Stimulated activated CD8-positive, alpha-beta memory T cell treated with anti-CD3 and anti-CD28 coated beads, Interleukin-2, amount 100 ng/mL, for 1 hour (primary cell): Measurements from ENCODE around the gene PRKN.

Experiments
- DNase-seq, 2 donors: peaks; one replicate each; pipeline ENCODE4 v3.0.0-alpha.2; 2020; ENCODE audit warnings: low read depth in 2 of 2

The PRKN gene

GRCh38 chr6:162674452-162674851 is 53.1 kb downstream of the PRKN start:
- DNase-seq = no peak

- no peak for DNase-seq
Observed at GRCh38 chr6:162671580-162672165, 55.9 kb downstream of the PRKN start.

GRCh38 chr6:162670345-162670744 is 57.2 kb downstream of the PRKN start:
- no peak for DNase-seq

- no peak for DNase-seq
Observed at GRCh38 chr6:162666246-162666645, 61.3 kb downstream of the PRKN start.

- no peak for DNase-seq
Observed at GRCh38 chr6:162653808-162654207, 73.8 kb downstream of the PRKN start.

- DNase-seq = no peak
Observed at GRCh38 chr6:162651505-162651904, 76.1 kb downstream of the PRKN start.

- no peak for DNase-seq
Observed at GRCh38 chr6:162649271-162649670, 78.3 kb downstream of the PRKN start.

- DNase-seq = no peak
Observed at GRCh38 chr6:162644153-162644552, 83.4 kb downstream of the PRKN start.

- no peak for DNase-seq
Observed at GRCh38 chr6:162640756-162641155, 86.8 kb downstream of the PRKN start.

- no peak for DNase-seq
Observed at GRCh38 chr6:162639951-162640350, 87.6 kb downstream of the PRKN start.

GRCh38 chr6:162638931-162639574 is 88.5 kb downstream of the PRKN start:
- DNase-seq = no peak

- DNase-seq = no peak
Observed at GRCh38 chr6:162637317-162637716, 90.2 kb downstream of the PRKN start.

GRCh38 chr6:162636167-162636566 is 91.4 kb downstream of the PRKN start:
- DNase-seq = no peak

- no peak for DNase-seq
Observed at GRCh38 chr6:162631546-162631945, 96.0 kb downstream of the PRKN start.

- no peak for DNase-seq
Observed at GRCh38 chr6:162630069-162630468, 97.5 kb downstream of the PRKN start.

GRCh38 chr6:162627825-162628224 is 99.7 kb downstream of the PRKN start:
- no peak for DNase-seq

GRCh38 chr6:162627362-162627761 is 100.2 kb downstream of the PRKN start:
- DNase-seq = no peak

GRCh38 chr6:162626869-162627268 is 100.7 kb downstream of the PRKN start:
- no peak for DNase-seq

GRCh38 chr6:162625846-162626540 is 101.6 kb downstream of the PRKN start:
- no peak for DNase-seq

- DNase-seq = no peak
Observed at GRCh38 chr6:162622572-162622971, 105.0 kb downstream of the PRKN start.

- DNase-seq = no peak
Observed at GRCh38 chr6:162621246-162621645, 106.3 kb downstream of the PRKN start.

- DNase-seq = no peak
Observed at GRCh38 chr6:162620073-162620472, 107.5 kb downstream of the PRKN start.

- no peak for DNase-seq
Observed at GRCh38 chr6:162618448-162619002, 109.0 kb downstream of the PRKN start.
